ENCODE results near the gene GFOD2.

The GFOD2 gene

DNA sequence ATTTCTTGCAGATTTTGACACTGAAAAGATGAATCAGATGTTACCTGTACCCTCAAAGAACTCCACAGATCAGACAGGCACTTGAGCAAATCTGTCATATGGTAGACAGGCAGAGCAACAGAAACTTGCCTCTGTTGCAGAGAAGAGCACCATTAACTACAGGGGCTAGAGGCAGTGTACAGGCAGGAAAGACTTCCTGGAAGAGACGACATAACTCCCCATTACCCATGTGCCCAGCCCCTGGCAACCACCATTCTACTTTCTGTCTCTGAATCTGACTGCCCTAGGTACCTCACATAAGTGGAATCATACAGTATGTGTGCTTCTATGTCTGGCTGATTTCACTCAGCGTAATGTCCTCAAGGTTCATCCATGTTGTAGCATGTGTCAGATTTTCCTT is 15.5 kb downstream of the GFOD2 start:
- Histone ChIP-seq H3K4me1 (no peaks in the 10 kb centered on the region), H3K9me3 (no peaks in the 10 kb centered on the region), H3K36me3 (no peaks in the 10 kb centered on the region), H3K27me3 (no peaks in the 10 kb centered on the region), H3K27ac (no peak overlapping the region), H3K4me3 (no peak overlapping the region)
- no peak for TF ChIP-seq CTCF (IDR thresholded peaks at IDR 0.05)
- intact Hi-C loops (cut with DNase I; ENCODE audit: low total_unique reads): no loop called here
- DNase-seq: no peak

DNA sequence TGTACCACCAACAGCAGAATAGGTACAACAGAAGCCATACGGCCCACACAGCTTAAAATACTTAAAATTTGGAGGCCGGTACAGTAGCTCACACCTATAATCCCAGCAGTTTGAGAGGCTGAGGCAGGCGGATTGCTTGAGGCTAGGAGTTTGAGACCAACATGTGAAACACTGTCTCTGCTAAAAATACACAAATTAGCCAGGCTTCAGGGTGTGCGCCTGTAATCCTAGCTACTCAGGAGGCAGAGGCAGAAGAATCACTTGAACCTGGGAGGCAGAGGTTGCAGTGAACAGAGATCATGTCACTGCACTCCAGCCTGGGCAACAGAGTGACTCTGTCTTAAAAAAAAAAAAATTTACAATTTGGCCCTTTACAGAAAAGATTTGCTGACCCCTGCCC is 17.0 kb downstream of the GFOD2 start:
- no peak overlapping the region for H3K4me3 ChIP-seq
- no peaks in the 10 kb centered on the region for H3K4me1 ChIP-seq
- no peak for TF ChIP-seq CTCF (IDR thresholded peaks at IDR 0.05)
- H3K27ac ChIP-seq: no peak overlapping the region
- no peak for DNase-seq
- peaks cover 0 to 10% (median 0%) of the 10 kb centered on the region in 3 donors for H3K36me3 ChIP-seq
- intact Hi-C loops (cut with DNase I; ENCODE audit: low total_unique reads): no loop called here
- no peaks in the 10 kb centered on the region for H3K9me3 ChIP-seq
- H3K27me3 ChIP-seq: no peaks in the 10 kb centered on the region

- no peaks in the 10 kb centered on the region for H3K9me3 ChIP-seq
- H3K4me1 ChIP-seq: no peaks in the 10 kb centered on the region
- H3K36me3 ChIP-seq: peaks cover 0 to 10% (median 0%) of the 10 kb centered on the region in 3 donors
- H3K4me3 ChIP-seq: no peak overlapping the region
- TF ChIP-seq CTCF (IDR thresholded peaks at IDR 0.05): no peak
- no peak overlapping the region for H3K27ac ChIP-seq
- intact Hi-C loops (cut with DNase I; ENCODE audit: low total_unique reads): no loop called here
- no peaks in the 10 kb centered on the region for H3K27me3 ChIP-seq
- no peak for DNase-seq
Observed at GRCh38 chr16:67701420-67701819, 17.7 kb downstream of the GFOD2 start.

GRCh38 chr16:67699265-67699664 is 19.9 kb downstream of the GFOD2 start:
- no peaks in the 10 kb centered on the region for H3K9me3 ChIP-seq
- H3K4me3 ChIP-seq: no peak overlapping the region
- H3K36me3 ChIP-seq: peaks cover 0 to 10% (median 0%) of the 10 kb centered on the region in 3 donors
- TF ChIP-seq CTCF (IDR thresholded peaks at IDR 0.05): no peak
- intact Hi-C loops (cut with DNase I; ENCODE audit: low total_unique reads): no loop called here
- H3K27ac ChIP-seq: no peak overlapping the region
- no peak for DNase-seq
- H3K27me3 ChIP-seq: no peaks in the 10 kb centered on the region
- H3K4me1 ChIP-seq: no peaks in the 10 kb centered on the region

DNA sequence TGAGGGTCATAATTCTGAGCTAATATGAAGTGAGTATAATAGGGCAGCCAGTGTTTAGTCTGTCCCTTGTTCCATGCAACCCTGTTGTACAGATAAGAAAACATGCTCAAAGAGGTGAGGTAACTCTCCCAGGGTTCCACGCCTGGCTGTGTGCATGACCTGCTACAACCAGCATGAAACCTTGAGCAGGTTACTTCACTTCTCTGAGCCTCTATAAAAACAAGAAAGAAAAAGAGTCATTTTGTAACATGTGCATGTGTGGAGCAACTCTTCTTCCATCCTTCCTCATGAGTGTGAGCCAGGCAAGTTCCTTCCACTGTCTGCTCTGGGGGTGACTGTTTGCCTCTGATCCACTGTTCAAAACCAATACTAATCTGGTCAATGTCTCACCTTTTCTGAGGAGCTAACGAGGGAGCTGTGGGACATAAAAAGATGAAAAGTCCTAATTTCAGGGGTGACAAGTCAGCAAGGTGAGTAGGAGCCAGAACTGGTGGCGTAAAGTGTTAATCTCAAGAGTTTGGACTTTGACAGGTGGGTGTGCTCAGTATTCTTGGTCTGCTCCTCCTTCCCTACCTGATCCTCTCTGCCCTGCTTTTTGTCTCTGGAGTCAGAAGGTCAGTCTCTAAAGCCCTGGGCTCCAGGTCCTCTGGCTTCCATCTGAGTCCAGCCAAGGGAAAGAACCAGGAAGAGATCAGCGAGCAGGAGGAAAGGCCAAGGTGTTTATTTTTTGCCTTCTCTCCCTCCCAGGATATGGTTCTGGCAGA is 21.5 kb downstream of the GFOD2 start:
- H3K9me3 ChIP-seq: no peaks in the 10 kb centered on the region
- H3K27ac ChIP-seq: no peak overlapping the region
- H3K36me3 ChIP-seq: peaks cover 0 to 10% (median 0%) of the 10 kb centered on the region in 3 donors
- H3K4me1 ChIP-seq: no peaks in the 10 kb centered on the region
- no peak for TF ChIP-seq CTCF (IDR thresholded peaks at IDR 0.05)
- DNase-seq: no peak
- no peak overlapping the region for H3K4me3 ChIP-seq
- intact Hi-C loops (cut with DNase I; ENCODE audit: low total_unique reads): no loop called here
- H3K27me3 ChIP-seq: no peaks in the 10 kb centered on the region
